Esophagus muscularis mucosa (tissue), 4 donors: Measurements from ENCODE around the gene VGF. TPM values are rescaled to one million over a fixed set of nuclear protein-coding genes. Genes with fewer than 3 reads are reported as not detected.
A peak's percentile ranks its signal among the peaks of the same experiment; 100 is the strongest.

Experiments
- DNase-seq: peaks from one replicate; pipeline ENCODE4 v3.0.0-alpha.2; 2017; ENCODE audit errors: extremely low spot score
- H3K27ac ChIP-seq, 4 donors: fragments of 200-600 bp; sonication (generic); replicated peaks in 1 of 4; 1 replicate in 3 of 4; 2 replicates in 1 of 4; pipeline ENCODE4 v1.5.1; 2016 to 2019; ENCODE audit warnings: mild to moderate bottlenecking in 1 of 4
- H3K27me3 ChIP-seq, 4 donors: fragments of 200-600 bp; sonication (generic); one replicate each; pipeline versions ENCODE4 v1.5.1 to v1.6.0; 2016 to 2019
- H3K36me3 ChIP-seq, 4 donors: fragments of 200-600 bp; sonication (generic); one replicate each; pipeline ENCODE4 v1.5.1; 2016 to 2019
- H3K4me1 ChIP-seq, 4 donors: fragments of 200-600 bp; sonication (generic); one replicate each; pipeline ENCODE4 v1.5.1; 2016 to 2019
- H3K4me3 ChIP-seq, 4 donors: fragments of 200-600 bp; sonication (generic); 1 replicate in 2 of 4; 2 replicates in 2 of 4; pipeline ENCODE4 v1.5.1; 2016 to 2019; ENCODE audit warnings: mild to moderate bottlenecking in 4 of 4, moderate library complexity in 1 of 4
- H3K9me3 ChIP-seq, 4 donors: fragments of 200-600 bp; sonication (generic); 1 replicate in 3 of 4; 2 replicates in 1 of 4; pipeline ENCODE4 v1.5.1; 2016 to 2019
- EP300 ChIP-seq: sonication (generic); formaldehyde crosslinking; IDR thresholded peaks from one replicate; pipeline ENCODE4 v1.6.1; 2017; ENCODE audit warnings: antibody characterized with exemption
- POLR2A ChIP-seq: fragments of 450-650 bp; IDR thresholded peaks from one replicate; pipeline ENCODE4 v1.6.1; 2017; ENCODE audit warnings: antibody characterized with exemption, moderate library complexity, mild to moderate bottlenecking, low read depth
- POLR2AphosphoS5 ChIP-seq, 2 donors: sonication (generic); formaldehyde crosslinking; IDR thresholded peaks; one replicate each; pipeline ENCODE4 v1.6.1; 2017; ENCODE audit warnings: antibody characterized with exemption in 2 of 2
- WGBS: methylation state at CpG from one replicate; pipeline ENCODE4 v1.1.5; 2018; 5-methylcytosine and 5-hydroxymethylcytosine counted together
- intact Hi-C: fragments of 100-400 bp; cut with DNase I; formaldehyde crosslinking; loops from one replicate; pipeline ENCODE4 v1.15.1; 2023
- total RNA-seq, 4 donors: library from RNA; depleted of rRNA; stranded (reverse); fragments of >200 nt; gene quantifications; one replicate each; pipeline versions ENCODE4 v1.1.0 to v1.2.1, GENCODE V29; 2016
- TF ChIP-seq, protein P1 (sequence below), 3 experiments: fragments of 200-600 bp in 2 of 3; fragments of 450-650 bp in 1 of 3; sonication (generic) in 2 of 3; IDR thresholded peaks; one replicate each; pipeline ENCODE4 v1.5.1; 2017 to 2019; ENCODE audit warnings: antibody characterized with exemption in 3 of 3, mild to moderate bottlenecking in 2 of 3, moderate library complexity in 1 of 3

VGF gene
- total RNA-seq, 4 donors from 2014 or later: 0.23 to 0.33 (median 0.26) TPM; not detected in 1

DNA sequence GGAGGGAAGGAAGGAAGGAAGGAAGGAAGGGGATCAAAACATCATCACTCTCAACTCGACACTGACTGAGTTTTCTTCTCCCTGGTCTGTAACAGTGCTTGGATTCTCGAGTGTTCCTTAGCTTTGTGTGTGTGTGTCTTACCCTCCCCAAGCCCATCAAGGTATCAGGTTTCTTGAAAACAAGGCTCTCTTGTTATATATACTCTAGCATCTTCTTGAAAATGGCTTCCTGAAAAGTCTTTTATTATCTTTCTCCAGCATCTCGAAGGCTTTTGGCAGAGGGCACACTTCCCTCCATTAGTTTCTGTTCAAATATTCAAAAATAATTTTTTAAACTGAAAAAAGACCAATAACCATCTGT is 25.1 kb downstream of the VGF start:
- no peak for DNase-seq
- 43% methylated on average over 3 of the region's 3 CpGs for WGBS
- Histone ChIP-seq H3K36me3 (peaks cover 0 to 9% (median 2%) of the 10 kb centered on the region in 4 donors), H3K4me1 (peaks cover 13 to 24% (median 22%) of the 10 kb centered on the region in 4 donors), H3K27ac (no peak overlapping the region), H3K4me3 (no peak overlapping the region), H3K9me3 (no peaks in the 10 kb centered on the region), H3K27me3 (peaks cover 0 to 10% (median 0%) of the 10 kb centered on the region in 4 donors)
- no peak for TF ChIP-seq POLR2A
- TF ChIP-seq, protein P1, sequence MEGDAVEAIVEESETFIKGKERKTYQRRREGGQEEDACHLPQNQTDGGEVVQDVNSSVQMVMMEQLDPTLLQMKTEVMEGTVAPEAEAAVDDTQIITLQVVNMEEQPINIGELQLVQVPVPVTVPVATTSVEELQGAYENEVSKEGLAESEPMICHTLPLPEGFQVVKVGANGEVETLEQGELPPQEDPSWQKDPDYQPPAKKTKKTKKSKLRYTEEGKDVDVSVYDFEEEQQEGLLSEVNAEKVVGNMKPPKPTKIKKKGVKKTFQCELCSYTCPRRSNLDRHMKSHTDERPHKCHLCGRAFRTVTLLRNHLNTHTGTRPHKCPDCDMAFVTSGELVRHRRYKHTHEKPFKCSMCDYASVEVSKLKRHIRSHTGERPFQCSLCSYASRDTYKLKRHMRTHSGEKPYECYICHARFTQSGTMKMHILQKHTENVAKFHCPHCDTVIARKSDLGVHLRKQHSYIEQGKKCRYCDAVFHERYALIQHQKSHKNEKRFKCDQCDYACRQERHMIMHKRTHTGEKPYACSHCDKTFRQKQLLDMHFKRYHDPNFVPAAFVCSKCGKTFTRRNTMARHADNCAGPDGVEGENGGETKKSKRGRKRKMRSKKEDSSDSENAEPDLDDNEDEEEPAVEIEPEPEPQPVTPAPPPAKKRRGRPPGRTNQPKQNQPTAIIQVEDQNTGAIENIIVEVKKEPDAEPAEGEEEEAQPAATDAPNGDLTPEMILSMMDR (IDR thresholded peaks at IDR 0.05): no peak
- no peak for TF ChIP-seq POLR2AphosphoS5 (IDR thresholded peaks at IDR 0.05)
- TF ChIP-seq EP300: no peak
- intact Hi-C loops: loop anchor here (5.0 to 10.0 kb wide), 2 partner anchors 54 to 142 kb away; no protein-coding TSS in a partner anchor

DNA sequence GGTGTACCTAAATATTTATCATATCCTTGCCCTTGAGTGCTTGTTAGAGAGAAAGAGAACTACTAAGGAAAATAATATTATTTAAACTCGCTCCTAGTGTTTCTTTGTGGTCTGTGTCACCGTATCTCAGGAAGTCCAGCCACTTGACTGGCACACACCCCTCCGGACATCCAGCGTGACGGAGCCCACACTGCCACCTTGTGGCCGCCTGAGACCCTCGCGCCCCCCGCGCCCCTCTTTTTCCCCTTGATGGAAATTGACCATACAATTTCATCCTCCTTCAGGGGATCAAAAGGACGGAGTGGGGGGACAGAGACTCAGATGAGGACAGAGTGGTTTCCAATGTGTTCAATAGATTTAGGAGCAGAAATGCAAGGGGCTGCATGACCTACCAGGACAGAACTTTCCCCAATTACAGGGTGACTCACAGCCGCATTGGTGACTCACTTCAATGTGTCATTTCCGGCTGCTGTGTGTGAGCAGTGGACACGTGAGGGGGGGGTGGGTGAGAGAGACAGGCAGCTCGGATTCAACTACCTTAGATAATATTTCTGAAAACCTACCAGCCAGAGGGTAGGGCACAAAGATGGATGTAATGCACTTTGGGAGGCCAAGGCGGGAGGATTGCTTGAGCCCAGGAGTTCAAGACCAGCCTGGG is 27.0 kb downstream of the VGF start:
- H3K4me3 ChIP-seq: peak overlapping the region in 3 of 4 donors; percentile 22 to 33 (median 26)
- DNase-seq: peak; percentile 96
- no peaks in the 10 kb centered on the region for H3K9me3 ChIP-seq
- peaks cover 0 to 20% (median 2%) of the 10 kb centered on the region in 4 donors for H3K36me3 ChIP-seq
- peak overlapping the region; percentile 42 to 62 (median 50) for H3K27ac ChIP-seq
- H3K27me3 ChIP-seq: peaks cover 0 to 10% (median 0%) of the 10 kb centered on the region in 4 donors
- H3K4me1 ChIP-seq: peaks cover 7 to 14% (median 13%) of the 10 kb centered on the region in 4 donors
- 5% methylated on average over 13 of the region's 16 CpGs for WGBS
- TF ChIP-seq POLR2A (no peak), POLR2AphosphoS5 (IDR thresholded peaks at IDR 0.05) (peak; percentile 50 to 71)
- TF ChIP-seq, protein P1 (IDR thresholded peaks at IDR 0.05): peak; percentile 81 to 88 (median 86)
- intact Hi-C loops: loop anchor here (1.0 kb wide), 1 partner anchor 44 kb away; no protein-coding TSS in a partner anchor

DNA sequence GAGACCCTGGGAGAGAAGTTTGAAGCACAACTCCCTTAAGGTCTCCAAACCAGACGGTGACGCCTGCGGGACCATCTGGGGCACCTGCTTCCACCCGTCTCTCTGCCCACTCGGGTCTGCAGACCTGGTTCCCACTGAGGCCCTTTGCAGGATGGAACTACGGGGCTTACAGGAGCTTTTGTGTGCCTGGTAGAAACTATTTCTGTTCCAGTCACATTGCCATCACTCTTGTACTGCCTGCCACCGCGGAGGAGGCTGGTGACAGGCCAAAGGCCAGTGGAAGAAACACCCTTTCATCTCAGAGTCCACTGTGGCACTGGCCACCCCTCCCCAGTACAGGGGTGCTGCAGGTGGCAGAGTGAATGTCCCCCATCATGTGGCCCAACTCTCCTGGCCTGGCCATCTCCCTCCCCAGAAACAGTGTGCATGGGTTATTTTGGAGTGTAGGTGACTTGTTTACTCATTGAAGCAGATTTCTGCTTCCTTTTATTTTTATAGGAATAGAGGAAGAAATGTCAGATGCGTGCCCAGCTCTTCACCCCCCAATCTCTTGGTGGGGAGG is 27.6 kb downstream of the VGF start:
- peaks cover 0 to 8% (median 0%) of the 10 kb centered on the region in 4 donors for H3K27me3 ChIP-seq
- 71% methylated on average over 6 of the region's 9 CpGs for WGBS
- no peak for DNase-seq
- H3K36me3 ChIP-seq: peaks cover 0 to 20% (median 2%) of the 10 kb centered on the region in 4 donors
- intact Hi-C loops: loop anchor here (1.0 kb wide), 1 partner anchor 43 kb away; no protein-coding TSS in a partner anchor
- peak overlapping the region in 2 of 4 donors; percentile 22 to 33 for H3K4me3 ChIP-seq
- H3K27ac ChIP-seq: peak overlapping the region; percentile 42 to 62 (median 50)
- TF ChIP-seq POLR2A (no peak), POLR2AphosphoS5 (IDR thresholded peaks at IDR 0.05) (no peak), EP300 (no peak)
- TF ChIP-seq, protein P1 (IDR thresholded peaks at IDR 0.05): no peak
- H3K9me3 ChIP-seq: no peaks in the 10 kb centered on the region
- H3K4me1 ChIP-seq: peaks cover 7 to 14% (median 13%) of the 10 kb centered on the region in 4 donors

DNA sequence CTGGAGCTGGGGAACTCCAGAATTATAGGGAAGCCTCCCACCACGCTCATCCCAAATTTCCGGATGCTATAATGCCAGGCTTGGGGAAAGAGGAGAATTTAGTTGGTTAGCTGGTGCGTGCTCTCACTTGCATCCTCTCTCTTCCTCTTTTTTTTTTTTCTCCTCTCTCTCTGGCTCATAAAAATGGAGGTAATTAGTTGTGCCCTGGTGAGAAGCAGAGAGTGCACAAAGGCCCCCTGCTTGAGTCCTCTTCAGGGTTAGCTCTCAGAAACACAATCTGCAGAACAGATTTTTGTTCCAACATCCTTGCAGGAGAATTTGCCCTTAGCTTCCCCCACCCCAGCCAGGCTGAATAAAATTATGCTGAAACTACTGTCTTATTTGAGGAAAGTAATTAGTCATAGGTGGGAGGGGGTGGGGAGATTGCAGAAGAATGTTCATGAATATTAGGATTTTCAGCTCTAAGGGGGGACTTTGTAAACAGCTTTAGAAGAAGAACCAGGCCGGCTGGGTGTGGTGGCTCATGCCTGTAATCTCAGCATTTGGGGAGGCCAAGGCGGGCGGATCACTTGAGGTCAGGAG is 30.9 kb downstream of the VGF start:
- intact Hi-C loops: no loop called here
- no peaks in the 10 kb centered on the region for H3K27me3 ChIP-seq
- no peak overlapping the region for H3K4me3 ChIP-seq
- H3K9me3 ChIP-seq: no peaks in the 10 kb centered on the region
- WGBS: 88% methylated on average over 6 of the region's 6 CpGs
- H3K27ac ChIP-seq: no peak overlapping the region
- peaks cover 0 to 43% (median 2%) of the 10 kb centered on the region in 4 donors for H3K36me3 ChIP-seq
- peaks cover 7 to 14% (median 13%) of the 10 kb centered on the region in 4 donors for H3K4me1 ChIP-seq
- no peak for DNase-seq
- TF ChIP-seq POLR2A (no peak), POLR2AphosphoS5 (IDR thresholded peaks at IDR 0.05) (no peak), EP300 (no peak)
- TF ChIP-seq, protein P1 (IDR thresholded peaks at IDR 0.05): no peak
